GM18861 (cell line): ENCODE measurements around the gene HID1.

ENCODE experiments used
- ATAC-seq: cut with Tn5 transposase; IDR thresholded peaks from one replicate; pipeline ENCODE4 v1.9.1; 2021; ENCODE audit not compliant: unreplicated experiment

The HID1 gene

DNA sequence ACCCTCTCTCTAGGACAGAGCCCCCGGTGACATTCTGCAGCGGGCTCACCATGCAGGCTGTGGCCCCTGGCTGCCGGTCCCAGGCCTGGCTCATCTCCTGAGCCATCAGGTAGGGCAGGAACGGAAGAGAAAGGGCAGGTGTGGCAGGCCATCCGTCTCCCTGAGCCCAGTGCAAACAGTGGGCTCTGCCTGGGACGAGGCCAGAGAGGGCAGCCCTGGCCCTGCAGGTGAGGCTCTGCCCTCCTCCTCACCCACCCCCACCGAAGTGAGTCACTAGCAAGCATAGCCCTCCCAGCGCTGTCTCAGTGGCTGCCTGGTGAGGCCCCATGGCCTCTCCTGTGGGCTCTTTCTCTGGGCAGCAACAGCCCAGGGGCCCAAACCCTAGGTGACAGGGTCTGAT, 22.4 kb downstream of the HID1 start:
- no peak for ATAC-seq

DNA sequence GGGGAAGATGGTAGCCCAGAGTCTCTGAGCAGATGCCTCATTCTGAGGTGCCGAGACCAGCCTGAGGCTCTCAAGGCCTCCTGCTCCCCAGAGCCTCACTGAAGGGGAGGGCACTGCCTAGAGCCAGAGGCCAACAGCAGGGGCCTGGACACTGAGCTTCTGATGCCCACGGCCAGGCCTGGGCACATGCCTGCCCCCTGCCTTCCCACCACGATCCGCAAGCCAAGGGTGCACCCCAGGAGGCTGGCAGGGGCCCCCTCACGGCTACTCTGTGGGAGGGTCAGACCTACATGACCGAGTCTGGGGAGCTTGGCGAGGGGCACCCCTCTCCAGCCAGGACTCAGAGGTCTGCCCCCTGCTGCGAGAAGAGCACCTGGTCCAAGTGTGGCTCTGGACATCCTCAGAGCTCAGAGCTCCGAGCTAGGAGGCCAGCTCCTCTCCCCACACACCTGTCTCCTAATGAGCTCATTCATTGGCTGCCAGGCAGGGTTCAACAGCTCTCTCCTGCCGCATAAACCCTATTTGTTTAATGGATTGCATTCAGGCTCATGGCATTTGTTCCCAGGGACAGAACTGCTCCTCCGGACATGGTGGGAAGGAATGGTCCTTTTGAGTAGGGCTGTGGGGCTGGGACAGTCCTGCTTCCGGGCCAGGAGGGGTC, 23.0 kb downstream of the HID1 start:
- ATAC-seq: no peak

DNA sequence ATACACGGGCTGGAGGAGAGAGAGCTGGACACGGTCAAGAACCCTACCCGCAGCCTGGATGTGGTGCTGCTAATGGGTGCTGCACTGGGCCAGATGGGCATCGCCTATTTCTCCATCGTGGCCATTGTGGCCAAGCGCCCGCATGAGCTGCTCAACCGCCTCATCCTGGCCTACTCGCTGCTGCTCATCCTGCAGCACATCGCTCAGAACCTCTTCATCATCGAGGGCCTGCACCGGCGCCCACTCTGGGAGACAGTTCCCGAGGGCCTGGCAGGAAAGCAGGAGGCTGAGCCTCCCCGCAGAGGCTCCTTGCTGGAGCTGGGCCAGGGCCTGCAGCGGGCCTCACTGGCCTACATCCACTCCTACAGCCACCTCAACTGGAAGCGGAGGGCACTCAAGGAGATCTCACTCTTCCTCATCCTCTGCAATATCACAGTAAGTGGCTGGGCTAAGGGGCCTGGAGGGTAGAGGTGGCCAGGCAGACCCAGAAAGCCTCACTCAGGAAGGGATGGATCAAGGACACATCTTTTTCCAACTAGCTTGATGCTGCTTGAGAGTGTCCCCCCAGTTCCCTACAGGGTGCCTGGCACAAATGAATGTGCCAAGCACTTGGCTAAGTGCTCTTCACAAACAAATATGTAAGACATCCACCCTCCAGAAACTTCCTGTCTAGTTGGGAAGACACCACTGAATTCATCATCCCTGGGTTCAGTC, 25.4 kb downstream of the HID1 start:
- no peak for ATAC-seq

- no peak for ATAC-seq
Measured at GRCh38 chr17:74946641-74947040, 25.9 kb downstream of the HID1 start.

DNA sequence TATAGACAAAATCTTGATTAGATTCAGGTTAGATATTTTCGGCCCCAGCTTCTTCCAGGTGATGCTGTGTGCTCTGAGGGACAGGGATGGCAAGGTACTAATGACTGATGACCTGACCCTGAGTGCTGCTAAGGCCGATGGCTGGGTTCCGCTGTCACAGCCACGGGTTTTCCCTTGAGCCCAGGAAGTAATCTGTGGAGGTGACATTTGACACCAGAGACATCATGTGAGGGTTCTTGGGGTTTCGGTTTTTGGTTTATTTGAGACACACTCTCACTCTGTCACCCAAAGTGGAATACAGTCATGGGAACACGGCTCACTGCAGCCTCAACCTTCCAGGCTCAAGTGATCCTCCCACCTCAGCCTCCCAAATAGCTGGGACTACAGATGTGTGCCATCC, 27.0 kb downstream of the HID1 start:
- ATAC-seq: no peak

DNA sequence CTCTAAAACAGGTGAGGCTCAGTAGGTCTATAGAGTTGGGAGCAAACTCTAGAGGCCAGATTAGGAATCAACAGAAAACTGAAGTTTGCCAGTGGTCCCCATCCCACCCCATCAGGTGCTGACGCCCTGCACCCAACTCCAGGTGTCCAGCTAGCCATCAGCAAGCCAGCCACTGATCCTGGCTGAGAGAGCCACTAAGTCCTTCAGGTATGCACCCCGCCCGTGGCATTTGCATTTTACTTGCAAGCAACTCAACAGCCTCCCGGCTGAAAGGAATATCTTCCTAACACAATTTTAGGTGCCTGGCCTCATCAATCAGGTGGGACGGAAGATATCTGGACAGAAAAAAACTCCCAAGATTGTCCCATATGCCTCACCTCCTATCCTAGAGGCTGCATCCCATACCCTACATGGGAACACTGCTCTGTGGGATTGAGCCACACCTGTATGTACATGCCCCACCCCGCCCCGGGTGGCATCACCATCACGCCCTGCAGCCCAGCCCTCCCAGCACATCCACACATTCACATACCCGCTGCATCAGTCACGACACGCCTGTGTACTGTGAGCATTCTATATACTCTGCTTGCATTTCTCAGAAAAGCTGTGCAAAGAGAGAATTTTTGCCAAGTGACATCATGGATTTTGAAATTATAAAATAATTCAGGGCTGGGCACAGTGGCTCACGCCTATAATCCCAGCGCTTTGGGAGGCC, 28.6 kb downstream of the HID1 start:
- ATAC-seq: no peak

GRCh38 chr17:74941128-74941725, 31.3 kb downstream of the HID1 start:
- no peak for ATAC-seq

DNA sequence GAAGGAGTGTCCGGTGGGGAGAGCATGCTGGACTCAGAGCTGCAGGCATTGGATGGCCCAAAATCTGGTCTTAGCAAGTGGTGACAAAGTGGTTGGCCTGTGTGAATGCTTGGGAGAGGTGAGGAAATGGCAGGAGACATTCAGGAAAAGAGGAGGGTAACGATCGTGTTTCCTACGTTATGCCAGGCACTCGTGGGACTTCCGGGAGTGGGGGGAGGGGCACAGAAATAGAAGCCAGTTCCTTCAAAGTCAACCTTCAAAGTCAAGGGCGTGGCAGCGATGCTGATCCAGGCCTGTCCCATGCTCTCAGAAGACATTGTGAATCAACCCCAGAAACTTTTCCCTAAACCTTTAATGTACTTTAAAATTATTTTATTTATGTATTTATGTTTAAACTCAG, 33.0 kb downstream of the HID1 start:
- no peak for ATAC-seq

DNA sequence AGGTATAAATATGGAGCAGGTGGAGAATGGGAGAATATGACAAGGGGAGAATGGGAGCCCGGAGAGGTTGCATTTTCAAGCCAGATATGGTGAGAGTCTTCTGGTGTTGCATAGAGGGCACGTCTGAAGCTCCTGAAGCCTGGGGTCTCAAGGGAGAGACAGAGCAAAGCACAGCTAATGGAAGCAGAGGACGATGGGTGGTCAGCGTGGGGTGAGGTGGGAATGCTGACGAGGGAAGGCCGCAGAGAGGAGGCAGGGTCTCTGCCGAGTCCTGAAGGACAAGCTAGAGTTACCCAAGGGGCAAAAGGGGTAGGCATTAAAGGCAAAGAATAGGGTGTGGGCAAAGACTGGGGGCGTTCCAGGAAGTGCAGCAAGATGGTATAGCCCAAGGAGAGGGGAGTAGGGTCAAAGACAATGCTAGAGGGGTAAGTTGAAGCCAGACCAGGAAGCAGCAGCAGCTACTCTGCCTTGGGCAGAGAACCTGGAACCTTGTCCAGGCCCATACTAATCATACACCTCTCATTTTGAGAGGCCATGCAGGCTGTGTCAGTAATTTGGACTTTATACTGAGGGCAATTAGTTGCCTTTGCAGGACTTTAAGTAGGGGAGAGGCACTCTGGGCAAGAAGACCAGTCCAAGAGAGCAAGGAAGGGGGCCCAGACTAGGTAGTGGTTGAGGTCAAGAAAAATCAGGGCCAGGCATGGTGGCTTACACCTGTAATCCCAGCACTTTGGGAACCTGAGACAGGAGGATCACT, 34.2 kb downstream of the HID1 start:
- ATAC-seq: no peak

DNA sequence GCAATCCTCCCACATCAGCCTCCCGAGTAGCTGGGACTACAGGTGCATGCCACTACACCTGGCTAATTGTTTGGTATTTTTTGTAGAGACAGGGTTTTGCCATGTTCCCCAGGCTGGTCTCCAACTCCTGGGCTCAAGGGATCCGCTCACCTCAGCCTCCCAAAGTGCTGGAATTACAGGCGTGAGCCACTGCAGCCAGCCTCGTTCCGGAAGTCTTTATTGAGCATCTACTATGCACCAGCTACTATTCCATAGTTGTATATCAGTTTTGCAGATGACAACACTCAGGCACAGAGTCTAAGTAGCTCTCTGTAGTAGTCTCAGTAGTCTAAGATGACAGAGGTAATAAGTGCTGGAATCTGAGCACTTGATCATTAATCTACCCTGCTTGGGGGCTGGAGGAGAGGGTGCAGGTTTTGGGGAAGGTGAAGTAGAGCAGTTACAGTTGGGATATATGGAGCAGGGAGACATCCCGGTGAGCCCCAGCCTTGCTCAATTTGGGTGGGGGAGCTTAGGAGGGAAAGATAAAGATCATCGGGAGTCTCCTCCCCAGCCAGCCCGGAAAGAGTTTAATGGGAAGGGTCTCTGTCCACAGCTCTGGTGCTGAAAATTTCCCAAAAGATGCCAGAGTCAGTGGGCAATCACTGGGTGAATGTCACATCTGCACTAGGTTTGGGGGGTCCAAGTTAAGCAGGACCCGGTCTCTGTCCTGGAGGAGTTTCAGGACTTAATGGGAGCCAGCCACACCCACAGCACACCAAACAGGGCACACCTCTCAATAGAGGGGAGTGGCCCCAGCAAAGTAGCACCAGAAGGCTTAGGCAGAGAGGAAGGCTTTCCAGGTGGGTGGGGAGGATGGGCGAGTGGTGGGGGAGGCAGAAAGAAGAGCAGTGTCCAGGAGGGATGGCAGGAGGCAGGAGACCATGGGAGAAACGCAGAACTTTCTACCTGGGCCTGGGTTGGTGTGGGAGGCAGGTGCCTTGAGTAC, 35.2 kb downstream of the HID1 start:
- no peak for ATAC-seq

GRCh38 chr17:74936470-74936799, 36.1 kb downstream of the HID1 start:
- ATAC-seq: no peak

- ATAC-seq: no peak
Measured at GRCh38 chr17:74935585-74936469, 36.7 kb downstream of the HID1 start, which contains the start of gene OTOP3. Gene OTOP3 (plus strand): TSS chr17:74935898. CDS start chr17:74935922, 24 bp downstream.

GRCh38 chr17:74935048-74935447, 37.5 kb downstream of the HID1 start:
- ATAC-seq: no peak

DNA sequence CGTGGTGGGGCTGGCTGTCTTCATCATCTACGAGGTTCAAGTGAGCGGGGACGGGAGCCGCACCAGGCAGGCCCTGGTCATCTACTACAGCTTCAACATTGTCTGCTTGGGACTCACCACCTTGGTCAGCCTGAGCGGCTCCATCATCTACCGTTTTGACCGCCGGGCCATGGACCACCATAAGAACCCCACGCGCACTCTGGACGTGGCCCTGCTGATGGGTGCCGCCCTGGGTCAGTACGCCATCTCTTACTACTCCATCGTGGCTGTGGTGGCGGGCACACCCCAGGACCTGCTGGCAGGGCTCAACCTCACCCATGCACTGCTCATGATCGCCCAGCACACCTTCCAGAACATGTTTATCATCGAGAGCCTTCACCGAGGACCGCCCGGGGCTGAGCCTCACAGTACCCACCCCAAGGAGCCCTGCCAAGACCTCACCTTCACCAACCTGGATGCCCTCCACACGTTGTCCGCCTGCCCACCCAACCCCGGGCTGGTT, 42.0 kb downstream of the HID1 start:
- ATAC-seq: no peak

GRCh38 chr17:74928786-74929185, 43.8 kb downstream of the HID1 start:
- no peak for ATAC-seq

GRCh38 chr17:74925242-74925641, 47.3 kb downstream of the HID1 start:
- no peak for ATAC-seq

DNA sequence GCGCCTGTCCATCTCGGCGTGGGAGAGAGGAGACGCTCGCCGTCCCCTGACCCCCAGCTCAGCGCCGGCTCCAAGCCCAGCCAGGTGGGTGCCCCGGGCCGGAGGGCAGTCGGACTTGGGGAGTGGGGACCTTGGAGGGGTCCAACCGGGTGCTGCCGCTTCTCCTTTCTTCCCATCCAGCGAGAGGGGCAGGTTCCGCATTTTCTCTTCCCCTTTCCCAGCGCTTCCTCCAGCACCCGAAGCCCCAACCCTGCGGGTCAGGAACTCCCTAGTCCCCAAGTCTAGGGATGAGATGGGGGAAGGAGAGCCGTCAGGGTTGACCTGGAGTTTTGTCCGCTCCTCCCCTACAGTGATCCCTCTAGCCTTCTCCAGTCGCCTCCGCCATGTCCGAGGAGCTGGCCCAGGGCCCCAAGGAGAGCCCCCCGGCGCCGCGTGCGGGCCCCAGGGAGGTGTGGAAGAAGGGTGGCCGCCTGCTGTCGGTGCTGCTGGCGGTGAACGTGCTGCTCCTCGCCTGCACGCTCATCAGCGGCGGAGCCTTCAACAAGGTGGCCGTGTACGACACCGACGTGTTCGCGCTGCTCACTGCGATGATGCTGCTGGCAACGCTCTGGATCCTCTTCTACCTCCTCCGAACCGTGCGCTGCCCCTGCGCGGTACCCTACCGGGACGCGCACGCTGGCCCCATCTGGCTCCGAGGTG, 48.2 kb downstream of the HID1 start, which contains the start of gene OTOP2:
OTOP2 (plus strand) TSS at position 24 of the 699 bp plus-strand sequence; CDS start at position 384, 360 bp downstream.
- ATAC-seq: no peak
